GM19395 (cell line): ENCODE data around the gene RTL1.

Experiments
- ATAC-seq: cut with Tn5 transposase; IDR thresholded peaks from one replicate; pipeline ENCODE4 v1.9.1; 2021; ENCODE audit warnings: mild to moderate bottlenecking, moderate library complexity; ENCODE audit not compliant: unreplicated experiment

Gene RTL1

GRCh38 chr14:100882991-100883788 lies 20.3 kb downstream of the RTL1 start:
- ATAC-seq = no peak

GRCh38 chr14:100882026-100882967 lies 21.2 kb downstream of the RTL1 start:
- ATAC-seq = no peak

- ATAC-seq = no peak
These were observed 22.1 kb downstream of the RTL1 start for GRCh38 chr14:100881211-100882025.

GRCh38 chr14:100880271-100881101 lies 23.0 kb downstream of the RTL1 start:
- ATAC-seq = no peak

DNA sequence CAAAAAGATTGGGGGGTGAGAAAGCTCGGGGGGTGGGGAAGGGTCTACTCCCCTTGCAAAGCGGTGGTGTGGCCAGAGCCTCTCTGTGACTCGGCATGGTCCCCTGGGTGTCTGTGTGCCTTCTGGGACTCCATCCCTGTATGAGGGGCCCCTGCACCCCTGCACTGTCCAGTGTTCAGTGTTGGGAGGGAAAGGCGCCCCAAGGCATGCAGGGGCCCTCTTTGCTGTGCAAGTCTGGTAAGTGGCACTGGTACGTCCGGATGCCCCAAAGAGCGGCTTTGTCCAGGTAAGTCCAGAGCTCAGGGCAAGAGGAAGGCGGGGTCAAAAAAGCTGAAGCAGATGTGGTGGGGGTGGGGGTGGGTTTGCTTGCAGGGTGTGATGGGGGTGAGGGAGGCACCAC lies 23.7 kb downstream of the RTL1 start:
- no peak for ATAC-seq

DNA sequence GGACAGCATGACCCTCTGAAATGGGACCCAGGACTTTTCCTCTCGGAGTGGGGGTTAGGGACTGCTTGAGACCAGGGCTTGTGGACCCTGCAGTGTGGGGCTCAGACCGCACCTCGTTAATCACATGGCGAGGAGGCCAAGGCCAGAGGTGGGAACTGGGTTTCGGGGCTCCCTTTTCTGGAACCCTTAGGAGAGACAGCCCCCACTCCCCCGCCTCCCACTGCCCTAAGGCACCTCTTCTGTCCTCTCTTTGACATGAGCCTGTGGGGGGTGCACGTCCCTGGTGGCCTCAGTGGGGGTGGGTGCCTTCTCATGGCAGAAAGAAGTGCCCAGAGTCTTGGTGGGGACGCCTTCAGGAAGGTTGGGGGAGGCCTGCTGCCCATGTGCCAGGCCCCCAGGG lies 24.3 kb downstream of the RTL1 start:
- no peak for ATAC-seq

- ATAC-seq = no peak
These were observed 25.0 kb downstream of the RTL1 start for GRCh38 chr14:100878271-100879146.

- ATAC-seq = no peak
These were observed 27.5 kb downstream of the RTL1 start for GRCh38 chr14:100875861-100876590.

DNA sequence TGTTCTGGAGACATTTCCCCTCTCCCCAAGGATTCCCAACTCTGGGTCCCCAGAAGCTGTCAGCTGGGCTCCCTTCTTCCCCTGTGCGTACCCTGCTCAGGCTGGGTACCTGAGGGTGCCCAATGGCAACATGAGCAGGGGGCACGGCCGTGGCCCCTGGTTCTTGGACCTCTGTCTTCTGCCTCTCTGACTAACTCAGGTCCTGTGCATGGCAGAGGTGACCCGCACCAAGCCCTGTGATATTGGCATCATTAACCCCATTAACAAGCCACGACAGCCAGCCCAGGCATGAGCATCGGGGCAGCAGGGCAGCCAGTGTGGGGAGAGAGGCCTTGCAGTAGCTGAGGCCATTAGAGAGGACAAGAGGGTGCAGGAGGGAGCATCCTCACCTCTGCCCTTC lies 28.4 kb downstream of the RTL1 start:
- ATAC-seq = no peak

DNA sequence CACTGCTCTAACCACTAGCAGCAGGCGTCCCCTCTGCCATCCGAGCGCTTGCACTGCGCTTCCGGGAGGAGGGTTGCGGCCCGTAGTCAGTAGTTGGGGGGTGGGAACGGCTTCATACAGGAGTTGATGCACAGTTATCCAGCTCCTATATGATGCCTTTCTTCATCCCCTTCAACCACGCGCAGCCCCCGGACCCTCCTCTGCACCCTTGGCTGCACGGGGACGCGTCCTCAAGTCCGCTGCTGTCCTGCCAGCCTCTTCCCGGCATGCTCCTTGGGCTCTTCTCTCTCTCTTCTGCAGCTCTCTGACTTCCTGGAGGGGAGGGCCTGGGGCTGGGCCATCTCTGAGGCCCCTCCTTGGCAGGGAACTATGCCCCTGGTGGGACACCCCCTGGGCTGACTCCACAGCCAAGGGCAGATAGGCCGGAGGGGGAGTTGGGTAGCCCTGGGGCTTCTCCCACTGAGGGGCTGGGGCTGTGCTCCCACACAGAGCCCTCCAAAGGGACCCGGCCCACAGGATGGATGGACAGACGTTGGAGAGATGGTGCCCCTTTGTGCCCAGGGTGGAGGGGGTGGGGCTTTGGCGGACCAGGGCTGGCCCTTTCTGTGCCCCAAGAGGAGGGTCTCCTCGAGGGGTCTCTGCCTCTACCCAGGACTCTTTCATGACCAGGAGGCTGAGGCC lies 29.0 kb downstream of the RTL1 start:
- ATAC-seq = no peak

- no peak for ATAC-seq
These were observed 29.5 kb downstream of the RTL1 start for GRCh38 chr14:100874051-100874410.

GRCh38 chr14:100873096-100873482 lies 30.4 kb downstream of the RTL1 start:
- ATAC-seq = no peak

DNA sequence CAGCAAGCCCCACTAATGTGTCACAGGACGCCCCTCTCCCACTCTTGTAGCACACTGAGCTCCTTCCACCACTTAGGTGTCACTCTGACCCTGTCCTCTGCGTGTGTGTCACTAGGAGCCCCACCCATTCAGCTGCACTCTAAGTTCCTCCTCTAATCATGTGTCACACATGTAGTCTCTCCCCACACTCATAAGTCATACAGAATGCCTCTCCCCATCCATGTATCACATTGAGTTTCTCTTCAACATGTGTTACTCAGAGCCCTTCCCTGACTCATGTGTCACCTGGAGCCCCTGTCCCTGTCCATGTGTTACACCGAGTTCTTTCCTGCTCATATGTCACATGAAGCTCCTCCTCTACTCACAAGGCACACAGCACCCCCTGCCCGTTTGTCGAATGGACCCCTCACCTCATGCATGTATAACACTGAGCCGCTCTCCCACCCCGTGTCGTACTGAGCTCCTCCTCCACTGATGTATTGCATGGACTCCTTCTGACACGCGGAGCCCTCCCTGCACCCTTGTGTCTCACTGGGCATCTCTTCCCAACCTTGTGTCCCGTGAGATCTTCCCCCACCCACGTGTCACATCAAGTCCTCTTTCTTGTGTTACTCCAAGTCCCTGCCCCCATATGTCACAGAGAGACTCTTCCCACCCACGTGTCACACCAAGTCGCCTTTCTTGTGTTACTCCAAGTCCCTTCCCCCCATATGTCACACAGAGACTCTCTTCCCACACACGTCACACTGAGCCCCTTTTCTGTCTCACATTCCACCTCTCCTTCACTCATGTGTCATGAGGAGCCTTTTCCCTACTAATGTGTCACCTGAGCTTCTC lies 31.0 kb downstream of the RTL1 start:
- no peak for ATAC-seq

DNA sequence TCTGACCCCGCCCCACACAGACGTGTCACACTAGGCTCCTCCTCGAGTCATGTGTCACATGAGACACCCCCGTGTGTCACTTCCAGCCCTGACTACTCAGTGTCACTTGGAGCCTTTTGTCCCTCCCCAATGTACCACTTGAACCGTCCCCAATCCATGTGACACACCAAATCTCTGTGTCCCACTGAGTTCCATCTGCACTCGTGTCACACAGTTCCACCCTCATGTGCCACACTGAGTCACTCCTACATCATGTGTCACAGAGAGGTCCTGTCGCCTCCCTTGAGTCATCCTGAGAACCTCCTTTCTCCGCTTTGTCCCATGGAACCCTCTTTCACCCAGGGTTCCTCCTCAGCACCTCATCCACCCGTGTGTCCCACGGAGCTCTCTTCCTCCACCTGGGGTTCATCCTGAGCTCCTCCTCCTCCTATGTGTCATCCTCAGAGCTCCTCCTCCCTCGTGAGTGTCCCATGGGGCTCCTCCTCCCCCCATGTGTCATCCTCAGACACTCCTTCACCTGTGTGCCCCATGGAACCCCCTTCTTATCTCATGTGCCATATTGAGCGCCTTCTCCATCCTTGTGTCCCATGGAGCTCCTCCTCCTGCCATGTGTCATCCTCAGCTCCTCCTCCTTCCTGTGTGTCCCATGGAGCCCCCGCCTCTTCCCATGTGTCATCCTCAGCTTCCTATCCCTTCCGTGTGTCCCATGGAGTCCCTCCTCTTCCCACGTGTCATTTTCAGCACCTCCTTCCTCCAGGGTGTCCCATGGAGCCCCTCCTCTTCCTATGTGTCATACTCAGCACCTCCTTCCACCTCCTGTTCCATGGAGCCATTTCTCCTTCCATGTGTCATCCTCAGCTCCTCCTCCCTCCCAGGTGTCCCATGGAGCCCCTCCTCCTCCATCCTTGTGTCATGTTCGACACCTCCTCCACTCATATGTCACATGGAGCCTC lies 32.0 kb downstream of the RTL1 start:
- ATAC-seq = no peak

DNA sequence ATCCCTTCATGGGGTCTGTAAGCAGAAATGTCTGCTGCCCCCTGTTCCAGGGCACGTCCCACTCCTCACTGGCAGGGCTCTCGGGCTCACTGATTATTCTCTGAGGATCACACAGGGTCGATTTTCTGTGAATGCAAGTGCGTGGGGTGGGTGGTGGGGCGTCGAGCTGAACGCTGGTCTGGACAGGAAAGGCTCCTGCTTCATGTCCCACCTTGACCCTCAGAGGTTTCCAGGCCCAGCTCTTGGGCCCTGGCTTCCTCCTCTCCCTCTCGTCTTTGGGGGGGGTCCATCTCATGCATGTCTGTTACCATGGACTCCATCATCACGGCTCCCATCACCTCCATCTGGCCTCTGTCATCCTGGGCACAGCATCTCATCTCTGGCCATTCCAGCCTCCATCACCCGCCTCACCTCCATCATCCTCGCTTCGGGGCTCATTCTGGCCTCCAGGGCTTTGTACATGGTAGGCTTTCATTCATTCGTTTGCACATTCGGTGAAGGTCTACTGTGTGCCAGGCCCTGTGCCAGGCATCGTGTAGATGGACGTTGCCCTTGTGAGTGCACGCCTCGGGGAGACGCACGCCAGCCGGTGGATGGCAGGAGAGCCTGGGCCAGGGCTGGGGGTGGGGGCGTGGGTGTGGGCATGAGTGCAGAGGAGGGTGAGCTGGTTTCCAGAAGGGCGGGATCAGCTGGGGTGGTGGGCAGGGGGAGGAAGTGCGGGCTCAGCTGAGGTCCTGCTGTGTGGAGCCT lies 34.7 kb downstream of the RTL1 start:
- no peak for ATAC-seq
